ENCODE measurements around the gene FARSB. TPM values are rescaled to one million over a fixed set of nuclear protein-coding genes. Genes with fewer than 3 reads are reported as not detected.

Gene FARSB
- polyA plus RNA-seq, 1 donor from 2014 or later: 15.2 TPM

DNA sequence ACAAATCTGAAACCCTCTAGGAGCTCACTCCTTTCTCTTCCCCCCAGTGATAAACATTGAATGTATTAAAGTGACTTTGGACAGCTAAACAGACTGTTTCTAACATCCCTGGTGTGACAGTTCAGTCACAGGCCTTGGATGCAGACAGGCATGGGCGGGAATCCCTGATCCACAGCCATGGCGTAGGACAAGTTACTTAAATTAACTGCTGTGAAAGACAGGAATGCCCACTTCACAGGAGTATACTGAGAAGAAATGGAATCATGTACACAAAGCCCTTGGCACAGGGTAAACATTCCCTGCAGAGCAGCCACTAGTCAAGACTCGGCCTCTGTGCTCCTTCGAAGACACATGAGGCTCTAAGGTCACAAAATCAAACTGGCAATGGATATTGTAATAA, 34.0 kb downstream of the FARSB start:
- no peak overlapping the region for H3K4me3 ChIP-seq (ENCODE audit: low read length)

DNA sequence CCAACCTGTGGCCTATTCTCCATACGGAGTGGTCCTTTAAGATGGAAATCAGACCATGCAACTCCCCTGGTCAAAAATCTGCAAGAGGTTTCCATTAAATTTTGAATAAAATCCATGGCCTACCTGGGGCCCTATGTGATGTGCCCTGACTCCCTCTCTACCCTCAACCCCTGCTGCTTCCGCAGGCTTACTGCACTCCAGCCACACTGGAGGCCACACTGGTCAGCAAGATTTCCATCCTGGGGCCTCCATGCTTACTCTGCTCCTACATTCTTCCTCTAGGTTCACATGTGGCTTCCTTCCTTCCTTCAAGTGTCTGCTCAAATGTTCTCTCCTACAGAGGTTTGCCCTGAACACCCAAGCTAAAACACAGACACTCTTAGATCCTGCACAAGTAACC, 40.6 kb downstream of the FARSB start:
- Histone ChIP-seq H3K79me2 (replicated peaks; ENCODE audit: insufficient read depth, low read length) (no peaks in the 10 kb centered on the region), H3K4me2 (ENCODE audit: low read length) (no peak overlapping the region), H3K9me3 (ENCODE audit: low read length) (no peaks in the 10 kb centered on the region), H4K20me1 (ENCODE audit: insufficient read depth) (no peaks in the 10 kb centered on the region), H3K4me3 (ENCODE audit: low read length) (no peak overlapping the region), H3K9me2 (ENCODE audit: insufficient read depth, low read length) (no peaks in the 10 kb centered on the region), H3K9ac (ENCODE audit: low read length) (no peak overlapping the region), H3K27ac (ENCODE audit: low read length) (no peak overlapping the region), H3K36me3 (ENCODE audit: insufficient read depth, low read length) (no peaks in the 10 kb centered on the region), H3F3A (ENCODE audit: insufficient read depth, low read length, poor library complexity, severe bottlenecking) (no peaks in the 10 kb centered on the region), H3K27me3 (ENCODE audit: insufficient read depth, low read depth, low read length) (no peaks in the 10 kb centered on the region), H2AFZ (ENCODE audit: low read depth, low read length) (no peak overlapping the region)
- TF ChIP-seq, protein P1, sequence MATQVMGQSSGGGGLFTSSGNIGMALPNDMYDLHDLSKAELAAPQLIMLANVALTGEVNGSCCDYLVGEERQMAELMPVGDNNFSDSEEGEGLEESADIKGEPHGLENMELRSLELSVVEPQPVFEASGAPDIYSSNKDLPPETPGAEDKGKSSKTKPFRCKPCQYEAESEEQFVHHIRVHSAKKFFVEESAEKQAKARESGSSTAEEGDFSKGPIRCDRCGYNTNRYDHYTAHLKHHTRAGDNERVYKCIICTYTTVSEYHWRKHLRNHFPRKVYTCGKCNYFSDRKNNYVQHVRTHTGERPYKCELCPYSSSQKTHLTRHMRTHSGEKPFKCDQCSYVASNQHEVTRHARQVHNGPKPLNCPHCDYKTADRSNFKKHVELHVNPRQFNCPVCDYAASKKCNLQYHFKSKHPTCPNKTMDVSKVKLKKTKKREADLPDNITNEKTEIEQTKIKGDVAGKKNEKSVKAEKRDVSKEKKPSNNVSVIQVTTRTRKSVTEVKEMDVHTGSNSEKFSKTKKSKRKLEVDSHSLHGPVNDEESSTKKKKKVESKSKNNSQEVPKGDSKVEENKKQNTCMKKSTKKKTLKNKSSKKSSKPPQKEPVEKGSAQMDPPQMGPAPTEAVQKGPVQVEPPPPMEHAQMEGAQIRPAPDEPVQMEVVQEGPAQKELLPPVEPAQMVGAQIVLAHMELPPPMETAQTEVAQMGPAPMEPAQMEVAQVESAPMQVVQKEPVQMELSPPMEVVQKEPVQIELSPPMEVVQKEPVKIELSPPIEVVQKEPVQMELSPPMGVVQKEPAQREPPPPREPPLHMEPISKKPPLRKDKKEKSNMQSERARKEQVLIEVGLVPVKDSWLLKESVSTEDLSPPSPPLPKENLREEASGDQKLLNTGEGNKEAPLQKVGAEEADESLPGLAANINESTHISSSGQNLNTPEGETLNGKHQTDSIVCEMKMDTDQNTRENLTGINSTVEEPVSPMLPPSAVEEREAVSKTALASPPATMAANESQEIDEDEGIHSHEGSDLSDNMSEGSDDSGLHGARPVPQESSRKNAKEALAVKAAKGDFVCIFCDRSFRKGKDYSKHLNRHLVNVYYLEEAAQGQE (IDR thresholded peaks at IDR 0.05; ENCODE audit: borderline replicate concordance): no peak
- TF ChIP-seq EP300 (conservative IDR thresholded peaks at IDR 0.05; ENCODE audit: poor library complexity, severe bottlenecking) (no peak), RAD21 (conservative IDR thresholded peaks at IDR 0.05) (no peak), TAF1 (IDR thresholded peaks at IDR 0.05; ENCODE audit: low read depth) (no peak), MXI1 (conservative IDR thresholded peaks at IDR 0.05; ENCODE audit: poor library complexity, severe bottlenecking) (no peak), POLR2AphosphoS5 (IDR thresholded peaks at IDR 0.05) (no peak), SMC3 (conservative IDR thresholded peaks at IDR 0.05; ENCODE audit: poor library complexity) (no peak), EZH2 (IDR thresholded peaks at IDR 0.05; ENCODE audit: borderline replicate concordance, insufficient read depth, low read length, poor library complexity, severe bottlenecking) (no peak)
- TF ChIP-seq, protein P2, sequence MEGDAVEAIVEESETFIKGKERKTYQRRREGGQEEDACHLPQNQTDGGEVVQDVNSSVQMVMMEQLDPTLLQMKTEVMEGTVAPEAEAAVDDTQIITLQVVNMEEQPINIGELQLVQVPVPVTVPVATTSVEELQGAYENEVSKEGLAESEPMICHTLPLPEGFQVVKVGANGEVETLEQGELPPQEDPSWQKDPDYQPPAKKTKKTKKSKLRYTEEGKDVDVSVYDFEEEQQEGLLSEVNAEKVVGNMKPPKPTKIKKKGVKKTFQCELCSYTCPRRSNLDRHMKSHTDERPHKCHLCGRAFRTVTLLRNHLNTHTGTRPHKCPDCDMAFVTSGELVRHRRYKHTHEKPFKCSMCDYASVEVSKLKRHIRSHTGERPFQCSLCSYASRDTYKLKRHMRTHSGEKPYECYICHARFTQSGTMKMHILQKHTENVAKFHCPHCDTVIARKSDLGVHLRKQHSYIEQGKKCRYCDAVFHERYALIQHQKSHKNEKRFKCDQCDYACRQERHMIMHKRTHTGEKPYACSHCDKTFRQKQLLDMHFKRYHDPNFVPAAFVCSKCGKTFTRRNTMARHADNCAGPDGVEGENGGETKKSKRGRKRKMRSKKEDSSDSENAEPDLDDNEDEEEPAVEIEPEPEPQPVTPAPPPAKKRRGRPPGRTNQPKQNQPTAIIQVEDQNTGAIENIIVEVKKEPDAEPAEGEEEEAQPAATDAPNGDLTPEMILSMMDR (IDR thresholded peaks at IDR 0.05; ENCODE audit: poor library complexity, severe bottlenecking): no peak

More for the DNA sequence above, 34.0 kb downstream of the FARSB start:
- TF ChIP-seq RAD21 (conservative IDR thresholded peaks at IDR 0.05) (no peak), POLR2AphosphoS5 (IDR thresholded peaks at IDR 0.05) (no peak), TAF1 (IDR thresholded peaks at IDR 0.05; ENCODE audit: low read depth) (no peak), EZH2 (IDR thresholded peaks at IDR 0.05; ENCODE audit: borderline replicate concordance, insufficient read depth, low read length, poor library complexity, severe bottlenecking) (no peak), SMC3 (conservative IDR thresholded peaks at IDR 0.05; ENCODE audit: poor library complexity) (no peak), MXI1 (conservative IDR thresholded peaks at IDR 0.05; ENCODE audit: poor library complexity, severe bottlenecking) (no peak), EP300 (conservative IDR thresholded peaks at IDR 0.05; ENCODE audit: poor library complexity, severe bottlenecking) (no peak)
- TF ChIP-seq, protein P1 (IDR thresholded peaks at IDR 0.05; ENCODE audit: borderline replicate concordance): no peak
- TF ChIP-seq, protein P2 (IDR thresholded peaks at IDR 0.05; ENCODE audit: poor library complexity, severe bottlenecking): no peak
- Histone ChIP-seq H3K4me2 (ENCODE audit: low read length) (no peak overlapping the region), H3K27ac (ENCODE audit: low read length) (no peak overlapping the region), H3F3A (ENCODE audit: insufficient read depth, low read length, poor library complexity, severe bottlenecking) (no peaks in the 10 kb centered on the region), H3K9ac (ENCODE audit: low read length) (no peak overlapping the region), H3K27me3 (ENCODE audit: insufficient read depth, low read depth, low read length) (no peaks in the 10 kb centered on the region), H4K20me1 (ENCODE audit: insufficient read depth) (no peaks in the 10 kb centered on the region), H3K79me2 (replicated peaks; ENCODE audit: insufficient read depth, low read length) (no peaks in the 10 kb centered on the region), H3K36me3 (ENCODE audit: insufficient read depth, low read length) (no peaks in the 10 kb centered on the region), H3K9me3 (ENCODE audit: low read length) (no peaks in the 10 kb centered on the region), H2AFZ (ENCODE audit: low read depth, low read length) (no peak overlapping the region), H3K9me2 (ENCODE audit: insufficient read depth, low read length) (no peaks in the 10 kb centered on the region)

All from neural cell (in vitro differentiated cells).